Measurements from ENCODE around the gene MAGED1.
A peak's percentile ranks its signal among the peaks of the same experiment; 100 is the strongest.

The MAGED1 gene

GRCh38 chrX:51891245-51891644 lies 2.2 kb upstream of the MAGED1 start:
- H3K4me3 ChIP-seq (ENCODE audit: low read length): no peak overlapping the region
- no peaks in the 10 kb centered on the region for H3K27me3 ChIP-seq (replicated peaks; ENCODE audit: insufficient read depth, low read length)
- DNase-seq: no peak
- no peaks in the 10 kb centered on the region for H3K9me2 ChIP-seq (replicated peaks; ENCODE audit: insufficient read depth, low read length)
- no peak overlapping the region for H3K9ac ChIP-seq (ENCODE audit: low read length)
- no peak overlapping the region for H2AFZ ChIP-seq (ENCODE audit: low read length)
- H3K4me2 ChIP-seq (ENCODE audit: low read depth, low read length): no peak overlapping the region
- H3F3A ChIP-seq (ENCODE audit: insufficient read depth, low read length): no peaks in the 10 kb centered on the region
- TF ChIP-seq CTCF (IDR thresholded peaks at IDR 0.05; ENCODE audit: low read length): no peak
- TF ChIP-seq EZH2phosphoT487 (IDR thresholded peaks at IDR 0.05; ENCODE audit: low read length): no peak
- TF ChIP-seq EZH2 (optimal IDR thresholded peaks at IDR 0.05; ENCODE audit: low read depth, low read length): no peak
- H3K4me1 ChIP-seq (ENCODE audit: low read length): no peaks in the 10 kb centered on the region
- H3K79me2 ChIP-seq (ENCODE audit: low read length): no peaks in the 10 kb centered on the region
- no peaks in the 10 kb centered on the region for H4K20me1 ChIP-seq (ENCODE audit: insufficient read depth, low read length)
- H3K36me3 ChIP-seq (replicated peaks; ENCODE audit: insufficient read depth, low read length): no peaks in the 10 kb centered on the region
- H3K9me3 ChIP-seq (replicated peaks; ENCODE audit: insufficient read depth, low read length): no peaks in the 10 kb centered on the region
- no peak overlapping the region for H3K27ac ChIP-seq (ENCODE audit: low read length)

GRCh38 chrX:51891821-51892551 lies 1.4 kb upstream of the MAGED1 start:
- H4K20me1 ChIP-seq (ENCODE audit: insufficient read depth, low read length): no peaks in the 10 kb centered on the region
- no peak overlapping the region for H2AFZ ChIP-seq (ENCODE audit: low read length)
- no peaks in the 10 kb centered on the region for H3K79me2 ChIP-seq (ENCODE audit: low read length)
- no peaks in the 10 kb centered on the region for H3F3A ChIP-seq (ENCODE audit: insufficient read depth, low read length)
- TF ChIP-seq CTCF (IDR thresholded peaks at IDR 0.05; ENCODE audit: low read length): no peak
- TF ChIP-seq EZH2 (optimal IDR thresholded peaks at IDR 0.05; ENCODE audit: low read depth, low read length): no peak
- no peak for TF ChIP-seq EZH2phosphoT487 (IDR thresholded peaks at IDR 0.05; ENCODE audit: low read length)
- no peak for DNase-seq
- no peaks in the 10 kb centered on the region for H3K27me3 ChIP-seq (replicated peaks; ENCODE audit: insufficient read depth, low read length)
- H3K9me2 ChIP-seq (replicated peaks; ENCODE audit: insufficient read depth, low read length): no peaks in the 10 kb centered on the region
- no peak overlapping the region for H3K4me2 ChIP-seq (ENCODE audit: low read depth, low read length)
- no peak overlapping the region for H3K9ac ChIP-seq (ENCODE audit: low read length)
- no peak overlapping the region for H3K4me3 ChIP-seq (ENCODE audit: low read length)
- H3K4me1 ChIP-seq (ENCODE audit: low read length): no peaks in the 10 kb centered on the region
- no peaks in the 10 kb centered on the region for H3K36me3 ChIP-seq (replicated peaks; ENCODE audit: insufficient read depth, low read length)
- no peaks in the 10 kb centered on the region for H3K9me3 ChIP-seq (replicated peaks; ENCODE audit: insufficient read depth, low read length)
- H3K27ac ChIP-seq (ENCODE audit: low read length): no peak overlapping the region

GRCh38 chrX:51893931-51894696 lies 691 bp downstream of the MAGED1 start:
- peak overlapping the region; percentile 72 for H3K4me3 ChIP-seq (ENCODE audit: low read length)
- peak; percentile 6 for DNase-seq
- H3K9ac ChIP-seq (ENCODE audit: low read length): peak overlapping the region; percentile 50; the same call in 1 of the 2 replicates
- H3K36me3 ChIP-seq (replicated peaks; ENCODE audit: insufficient read depth, low read length): no peaks in the 10 kb centered on the region
- no peaks in the 10 kb centered on the region for H3K4me1 ChIP-seq (ENCODE audit: low read length)
- peak overlapping the region; percentile 67 for H2AFZ ChIP-seq (ENCODE audit: low read length)
- H3K4me2 ChIP-seq (ENCODE audit: low read depth, low read length): peak overlapping the region; percentile 62
- no peaks in the 10 kb centered on the region for H3K9me2 ChIP-seq (replicated peaks; ENCODE audit: insufficient read depth, low read length)
- no peaks in the 10 kb centered on the region for H3F3A ChIP-seq (ENCODE audit: insufficient read depth, low read length)
- no peak overlapping the region for H3K27ac ChIP-seq (ENCODE audit: low read length)
- H3K79me2 ChIP-seq (ENCODE audit: low read length): no peaks in the 10 kb centered on the region
- no peak for TF ChIP-seq EZH2phosphoT487 (IDR thresholded peaks at IDR 0.05; ENCODE audit: low read length)
- no peak for TF ChIP-seq CTCF (IDR thresholded peaks at IDR 0.05; ENCODE audit: low read length)
- TF ChIP-seq EZH2 (optimal IDR thresholded peaks at IDR 0.05; ENCODE audit: low read depth, low read length): no peak
- no peaks in the 10 kb centered on the region for H3K9me3 ChIP-seq (replicated peaks; ENCODE audit: insufficient read depth, low read length)
- no peaks in the 10 kb centered on the region for H4K20me1 ChIP-seq (ENCODE audit: insufficient read depth, low read length)
- H3K27me3 ChIP-seq (replicated peaks; ENCODE audit: insufficient read depth, low read length): no peaks in the 10 kb centered on the region

Measured in MM.1S (cell line).